ENCODE data around the gene TAF11L10.
A peak's percentile ranks its signal among the peaks of the same experiment; 100 is the strongest.
"Not testable (repeated sequence)": the region's sequence is repeated elsewhere in the genome, so short reads cannot be mapped to it uniquely, and the experiment has no call there.

TAF11L10 gene

DNA sequence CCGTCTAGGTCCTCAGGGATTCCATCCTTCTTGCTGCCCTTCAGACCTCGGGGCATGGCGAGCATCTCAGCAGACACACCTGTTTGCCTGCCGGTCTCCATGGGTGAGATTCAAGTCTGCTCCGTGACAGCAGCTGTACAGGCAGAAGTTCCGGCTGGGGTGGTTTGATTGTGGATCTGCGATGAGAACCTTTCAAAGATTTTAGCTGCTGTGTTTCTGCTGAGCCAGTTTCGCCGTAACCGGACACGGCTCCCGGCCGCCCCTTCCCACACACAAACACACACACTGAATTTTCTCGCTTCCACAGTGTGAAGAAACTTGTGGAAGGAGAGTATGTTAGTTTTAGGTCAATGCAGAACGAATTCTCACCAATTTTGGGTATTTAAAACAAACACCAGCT is at the start of gene TAF11L10:
TAF11L10 (minus strand) TSS at position 101 of the 400 bp plus-strand sequence.
- H3K27me3 ChIP-seq (ENCODE audit: control insufficient read depth, insufficient read depth, low read length); H3K9me3 ChIP-seq (ENCODE audit: control insufficient read depth, insufficient read depth, low read length); DNase-seq (ENCODE audit: low read depth, low spot score); H3K4me3 ChIP-seq (ENCODE audit: low read length); H3K36me3 ChIP-seq (ENCODE audit: control insufficient read depth, insufficient read depth, low read length); H3K4me1 ChIP-seq (ENCODE audit: control insufficient read depth, insufficient read depth, low read length); H3K27ac ChIP-seq (ENCODE audit: low read length): not testable (repeated sequence)
- no CpG with 5 or more reads among the region's 15 CpGs for WGBS (ENCODE audit: insufficient coverage, insufficient read length)

DNA sequence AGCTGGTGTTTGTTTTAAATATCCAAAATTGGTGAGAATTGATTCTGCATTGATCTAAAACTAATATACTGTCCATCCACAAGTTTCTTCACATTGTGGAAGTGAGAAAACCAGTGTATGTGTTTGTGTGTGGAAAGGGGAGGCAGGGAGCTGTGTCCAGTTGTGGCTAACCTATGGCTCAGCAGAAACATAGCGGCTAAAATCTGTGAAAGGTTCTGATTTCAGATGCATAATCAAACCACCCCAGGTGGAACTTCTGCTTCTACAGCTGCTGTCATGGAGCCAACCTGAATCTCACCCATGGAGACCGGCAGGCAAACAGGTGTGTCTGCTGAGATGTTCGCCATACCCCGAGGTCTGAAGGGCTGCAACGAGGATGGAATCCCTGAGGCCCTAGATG is 36.5 kb upstream of the TAF11L10 start, which contains the start of gene TAF11L14:
TAF11L14 (plus strand) TSS at position 301 of the 400 bp plus-strand sequence.
- whole genome bisulfite sequencing (ENCODE audit: insufficient coverage, insufficient read length), result no CpG with 5 or more reads among the region's 5 CpGs
- Histone ChIP-seq H3K4me1 (ENCODE audit: control insufficient read depth, insufficient read depth, low read length) (no peaks in the 10 kb centered on the region), H3K27ac (ENCODE audit: low read length) (no peak within 1 kb of the TSS), H3K9me3 (ENCODE audit: control insufficient read depth, insufficient read depth, low read length) (no peaks in the 10 kb centered on the region), H3K27me3 (ENCODE audit: control insufficient read depth, insufficient read depth, low read length) (no peaks in the 10 kb centered on the region), H3K36me3 (ENCODE audit: control insufficient read depth, insufficient read depth, low read length) (no peaks in the 10 kb centered on the region), H3K4me3 (ENCODE audit: low read length) (no peak within 1 kb of the TSS)
- no peak for DNase-seq (ENCODE audit: low read depth, low spot score)

- not testable (repeated sequence) for H3K27me3 ChIP-seq (ENCODE audit: control insufficient read depth, insufficient read depth, low read length); H3K9me3 ChIP-seq (ENCODE audit: control insufficient read depth, insufficient read depth, low read length); H3K27ac ChIP-seq (ENCODE audit: low read length); DNase-seq (ENCODE audit: low read depth, low spot score); H3K4me3 ChIP-seq (ENCODE audit: low read length); H3K36me3 ChIP-seq (ENCODE audit: control insufficient read depth, insufficient read depth, low read length); H3K4me1 ChIP-seq (ENCODE audit: control insufficient read depth, insufficient read depth, low read length)
- no CpG with 5 or more reads among the region's 12 CpGs for WGBS (ENCODE audit: insufficient coverage, insufficient read length)
Observed at GRCh38 chr5:17631788-17632187, 34.2 kb upstream of the TAF11L10 start, which contains the start of gene TAF11L13. TAF11L13 (plus strand) TSS chr5:17632088.

DNA sequence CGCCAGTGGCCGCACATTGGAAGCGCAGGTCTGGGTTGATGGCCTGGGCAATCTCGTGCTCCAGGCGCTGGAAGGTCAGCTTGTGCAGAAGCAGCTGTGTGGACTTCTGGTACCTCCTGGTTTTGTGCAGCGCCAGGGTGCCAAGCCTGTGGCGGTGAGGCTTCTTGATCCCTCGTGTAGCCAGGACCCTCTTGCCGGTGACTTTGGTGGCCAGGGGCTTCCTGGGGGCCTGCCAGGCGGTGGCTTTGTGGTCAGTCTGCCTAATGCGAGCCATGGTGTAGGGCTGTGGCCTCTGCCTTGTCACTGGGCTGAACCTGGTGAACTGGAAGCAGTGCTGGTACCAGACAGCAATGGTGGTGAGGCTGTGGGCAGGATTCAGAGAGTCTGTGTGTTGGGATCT is 28.1 kb upstream of the TAF11L10 start:
- no peaks in the 10 kb centered on the region for H3K27me3 ChIP-seq (ENCODE audit: control insufficient read depth, insufficient read depth, low read length)
- no peaks in the 10 kb centered on the region for H3K4me1 ChIP-seq (ENCODE audit: control insufficient read depth, insufficient read depth, low read length)
- no peaks in the 10 kb centered on the region for H3K9me3 ChIP-seq (ENCODE audit: control insufficient read depth, insufficient read depth, low read length)
- WGBS (ENCODE audit: insufficient coverage, insufficient read length), result no CpG with 5 or more reads among the region's 11 CpGs
- DNase-seq (ENCODE audit: low read depth, low spot score), result no peak
- no peaks in the 10 kb centered on the region for H3K36me3 ChIP-seq (ENCODE audit: control insufficient read depth, insufficient read depth, low read length)
- no peak overlapping the region for H3K4me3 ChIP-seq (ENCODE audit: low read length)
- no peak overlapping the region for H3K27ac ChIP-seq (ENCODE audit: low read length)

- no peak overlapping the region for H3K27ac ChIP-seq (ENCODE audit: low read length)
- peak; percentile 2 for DNase-seq (ENCODE audit: low read depth, low spot score)
- H3K9me3 ChIP-seq (ENCODE audit: control insufficient read depth, insufficient read depth, low read length), result no peaks in the 10 kb centered on the region
- no peaks in the 10 kb centered on the region for H3K36me3 ChIP-seq (ENCODE audit: control insufficient read depth, insufficient read depth, low read length)
- H3K4me3 ChIP-seq (ENCODE audit: low read length), result no peak overlapping the region
- H3K27me3 ChIP-seq (ENCODE audit: control insufficient read depth, insufficient read depth, low read length), result no peaks in the 10 kb centered on the region
- WGBS (ENCODE audit: insufficient coverage, insufficient read length), result no CpG with 5 or more reads among the region's 17 CpGs
- H3K4me1 ChIP-seq (ENCODE audit: control insufficient read depth, insufficient read depth, low read length), result no peaks in the 10 kb centered on the region
Observed at GRCh38 chr5:17620627-17621026, 23.0 kb upstream of the TAF11L10 start.

- no peaks in the 10 kb centered on the region for H3K36me3 ChIP-seq (ENCODE audit: control insufficient read depth, insufficient read depth, low read length)
- no peaks in the 10 kb centered on the region for H3K4me1 ChIP-seq (ENCODE audit: control insufficient read depth, insufficient read depth, low read length)
- H3K27ac ChIP-seq (ENCODE audit: low read length), result no peak overlapping the region
- WGBS (ENCODE audit: insufficient coverage, insufficient read length), result no CpG with 5 or more reads among the region's 3 CpGs
- no peaks in the 10 kb centered on the region for H3K27me3 ChIP-seq (ENCODE audit: control insufficient read depth, insufficient read depth, low read length)
- H3K9me3 ChIP-seq (ENCODE audit: control insufficient read depth, insufficient read depth, low read length), result no peaks in the 10 kb centered on the region
- H3K4me3 ChIP-seq (ENCODE audit: low read length), result no peak overlapping the region
- DNase-seq (ENCODE audit: low read depth, low spot score), result no peak
Observed at GRCh38 chr5:17619354-17619753, 21.7 kb upstream of the TAF11L10 start.

GRCh38 chr5:17614872-17615605 is 17.4 kb upstream of the TAF11L10 start:
- no CpG with 5 or more reads among the region's 17 CpGs for WGBS (ENCODE audit: insufficient coverage, insufficient read length)
- H3K27me3 ChIP-seq (ENCODE audit: control insufficient read depth, insufficient read depth, low read length), result no peaks in the 10 kb centered on the region
- H3K36me3 ChIP-seq (ENCODE audit: control insufficient read depth, insufficient read depth, low read length), result no peaks in the 10 kb centered on the region
- H3K4me3 ChIP-seq (ENCODE audit: low read length), result no peak overlapping the region
- no peaks in the 10 kb centered on the region for H3K9me3 ChIP-seq (ENCODE audit: control insufficient read depth, insufficient read depth, low read length)
- no peak for DNase-seq (ENCODE audit: low read depth, low spot score)
- no peaks in the 10 kb centered on the region for H3K4me1 ChIP-seq (ENCODE audit: control insufficient read depth, insufficient read depth, low read length)
- H3K27ac ChIP-seq (ENCODE audit: low read length), result no peak overlapping the region

DNA sequence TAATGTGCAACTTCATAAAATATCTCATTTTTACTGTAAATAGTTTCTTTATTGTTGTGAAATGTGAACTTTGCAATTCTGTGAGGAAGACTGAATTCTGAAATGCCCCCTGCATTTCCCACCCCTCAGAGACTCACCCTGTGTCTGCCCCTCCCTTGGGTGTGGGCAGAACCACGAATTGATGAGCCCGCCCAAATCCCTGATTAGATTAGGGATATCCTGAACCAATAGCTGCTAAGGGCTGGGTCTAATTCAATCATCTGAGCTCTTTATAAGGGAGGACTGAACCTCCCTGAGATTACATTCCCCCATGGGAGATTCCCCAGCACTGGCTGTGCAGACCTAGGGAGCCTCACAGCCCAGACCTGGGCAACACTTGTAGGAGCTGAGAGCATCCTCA is 12.5 kb upstream of the TAF11L10 start, which contains the start of gene TAF11L12:
TAF11L12 (plus strand) TSS at position 301 of the 400 bp plus-strand sequence.
- not testable (repeated sequence) for H3K27ac ChIP-seq (ENCODE audit: low read length); H3K9me3 ChIP-seq (ENCODE audit: control insufficient read depth, insufficient read depth, low read length); H3K36me3 ChIP-seq (ENCODE audit: control insufficient read depth, insufficient read depth, low read length); DNase-seq (ENCODE audit: low read depth, low spot score); H3K4me1 ChIP-seq (ENCODE audit: control insufficient read depth, insufficient read depth, low read length); H3K27me3 ChIP-seq (ENCODE audit: control insufficient read depth, insufficient read depth, low read length); H3K4me3 ChIP-seq (ENCODE audit: low read length)
- WGBS (ENCODE audit: insufficient coverage, insufficient read length), result no CpG with 5 or more reads among the region's 2 CpGs

DNA sequence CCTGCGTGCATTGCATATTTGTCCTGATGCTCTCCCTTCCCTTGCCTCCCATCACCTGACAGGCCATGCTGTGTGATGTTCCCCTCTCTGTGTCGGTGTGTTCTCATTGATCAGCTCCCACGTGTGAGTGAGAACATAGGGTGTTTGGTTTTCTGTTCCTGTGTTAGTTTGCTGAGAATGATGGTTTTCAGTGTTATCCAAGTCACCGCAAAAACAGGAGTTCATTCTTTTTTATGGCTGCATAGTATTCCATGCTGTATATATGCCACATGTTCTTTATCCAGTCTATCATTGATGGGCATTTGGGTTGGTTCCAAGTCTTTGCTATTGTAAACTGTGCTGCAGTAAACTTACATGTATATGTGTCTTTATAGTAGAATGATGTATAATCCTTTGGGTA is 9.8 kb upstream of the TAF11L10 start:
- WGBS (ENCODE audit: insufficient coverage, insufficient read length), result no CpG with 5 or more reads among the region's 4 CpGs
- H3K27me3 ChIP-seq (ENCODE audit: control insufficient read depth, insufficient read depth, low read length); H3K36me3 ChIP-seq (ENCODE audit: control insufficient read depth, insufficient read depth, low read length); H3K4me3 ChIP-seq (ENCODE audit: low read length); H3K9me3 ChIP-seq (ENCODE audit: control insufficient read depth, insufficient read depth, low read length); H3K27ac ChIP-seq (ENCODE audit: low read length); DNase-seq (ENCODE audit: low read depth, low spot score); H3K4me1 ChIP-seq (ENCODE audit: control insufficient read depth, insufficient read depth, low read length): not testable (repeated sequence)

DNA sequence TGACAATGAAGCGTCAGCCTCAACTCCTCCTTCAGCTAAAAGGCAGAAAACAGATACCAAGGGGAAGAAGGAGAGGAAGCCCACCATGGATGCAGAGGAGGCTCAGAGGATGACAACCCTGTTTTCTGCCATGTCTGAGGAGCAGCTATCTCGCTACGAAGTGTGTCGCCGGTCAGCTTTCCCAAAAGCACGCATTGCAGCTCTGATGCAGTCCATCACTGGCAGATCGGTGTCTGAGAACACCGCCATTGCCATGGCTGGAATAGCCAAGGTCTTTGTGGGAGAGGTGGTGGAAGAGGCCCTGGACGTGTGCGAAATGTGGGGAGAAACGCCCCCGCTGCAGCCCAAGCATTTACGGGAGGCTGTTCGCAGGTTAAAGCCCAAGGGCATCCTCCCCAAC is 7.3 kb upstream of the TAF11L10 start:
- Histone ChIP-seq H3K27ac (ENCODE audit: low read length) (no peak overlapping the region), H3K4me3 (ENCODE audit: low read length) (no peak overlapping the region), H3K36me3 (ENCODE audit: control insufficient read depth, insufficient read depth, low read length) (no peaks in the 10 kb centered on the region), H3K9me3 (ENCODE audit: control insufficient read depth, insufficient read depth, low read length) (no peaks in the 10 kb centered on the region), H3K27me3 (ENCODE audit: control insufficient read depth, insufficient read depth, low read length) (no peaks in the 10 kb centered on the region), H3K4me1 (ENCODE audit: control insufficient read depth, insufficient read depth, low read length) (no peaks in the 10 kb centered on the region)
- no CpG with 5 or more reads among the region's 14 CpGs for WGBS (ENCODE audit: insufficient coverage, insufficient read length)
- DNase-seq (ENCODE audit: low read depth, low spot score), result no peak

DNA sequence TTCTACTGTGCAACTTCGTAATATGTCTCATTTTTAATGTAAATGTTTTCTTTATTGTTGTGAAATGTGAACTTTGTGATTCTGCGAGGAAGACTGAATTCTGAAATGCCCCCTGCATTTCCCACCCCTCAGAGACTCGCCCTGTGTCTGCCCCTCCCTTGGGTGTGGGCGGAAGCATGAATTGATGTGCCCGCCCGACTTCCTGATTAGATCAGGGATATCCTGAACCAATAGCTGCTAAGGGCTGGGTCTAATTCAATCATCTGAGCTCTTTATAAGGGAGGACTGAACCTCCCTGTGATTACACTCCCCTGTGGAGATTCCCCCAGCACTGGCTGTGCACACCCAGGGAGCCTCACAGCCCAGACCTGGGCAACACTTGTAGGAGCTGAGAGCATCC is 6.3 kb upstream of the TAF11L10 start, which contains the start of gene TAF11L11:
TAF11L11 (plus strand) TSS at position 304 of the 400 bp plus-strand sequence.
- not testable (repeated sequence) for H3K9me3 ChIP-seq (ENCODE audit: control insufficient read depth, insufficient read depth, low read length); H3K36me3 ChIP-seq (ENCODE audit: control insufficient read depth, insufficient read depth, low read length); H3K27me3 ChIP-seq (ENCODE audit: control insufficient read depth, insufficient read depth, low read length); H3K4me1 ChIP-seq (ENCODE audit: control insufficient read depth, insufficient read depth, low read length); DNase-seq (ENCODE audit: low read depth, low spot score); H3K4me3 ChIP-seq (ENCODE audit: low read length); H3K27ac ChIP-seq (ENCODE audit: low read length)
- WGBS (ENCODE audit: insufficient coverage, insufficient read length), result no CpG with 5 or more reads among the region's 6 CpGs
